Activated T-helper 1 cell treated with Interleukin-2 at 50 U/mL for 16 hours (primary cell): ENCODE measurements around the gene ARGLU1.

ENCODE experiments used
- DNase-seq: peaks from one replicate; pipeline ENCODE4 v3.0.0-alpha.2; 2020; ENCODE audit warnings: low read depth

ARGLU1 gene

GRCh38 chr13:106524108-106524507, 43.8 kb downstream of the ARGLU1 start:
- DNase-seq, result no peak

- no peak for DNase-seq
Measured at GRCh38 chr13:106523576-106523975, 44.4 kb downstream of the ARGLU1 start.

GRCh38 chr13:106522898-106523525, 44.9 kb downstream of the ARGLU1 start:
- no peak for DNase-seq

GRCh38 chr13:106522112-106522705, 45.7 kb downstream of the ARGLU1 start:
- DNase-seq, result no peak

GRCh38 chr13:106521095-106521799, 46.7 kb downstream of the ARGLU1 start:
- no peak for DNase-seq

- no peak for DNase-seq
Measured at GRCh38 chr13:106520251-106521054, 47.5 kb downstream of the ARGLU1 start.

- DNase-seq, result no peak
Measured at GRCh38 chr13:106518512-106518911, 49.4 kb downstream of the ARGLU1 start.

- no peak for DNase-seq
Measured at GRCh38 chr13:106517109-106517847, 50.7 kb downstream of the ARGLU1 start.

- DNase-seq, result no peak
Measured at GRCh38 chr13:106515635-106516254, 52.2 kb downstream of the ARGLU1 start.

- no peak for DNase-seq
Measured at GRCh38 chr13:106514928-106515634, 52.9 kb downstream of the ARGLU1 start.

- DNase-seq, result no peak
Measured at GRCh38 chr13:106513025-106513983, 54.6 kb downstream of the ARGLU1 start.

GRCh38 chr13:106507560-106508274, 60.2 kb downstream of the ARGLU1 start:
- no peak for DNase-seq

- DNase-seq, result no peak
Measured at GRCh38 chr13:106506286-106506685, 61.7 kb downstream of the ARGLU1 start.

GRCh38 chr13:106505732-106506131, 62.2 kb downstream of the ARGLU1 start:
- no peak for DNase-seq

- no peak for DNase-seq
Measured at GRCh38 chr13:106505295-106505694, 62.6 kb downstream of the ARGLU1 start.

GRCh38 chr13:106503730-106504453, 64.0 kb downstream of the ARGLU1 start:
- no peak for DNase-seq

GRCh38 chr13:106503272-106503671, 64.7 kb downstream of the ARGLU1 start:
- DNase-seq, result no peak

GRCh38 chr13:106500445-106500844, 67.5 kb downstream of the ARGLU1 start:
- DNase-seq, result no peak
